NCI-H2227 (cell line): ENCODE measurements around the gene MYO1F.

ENCODE experiments used
- DNase-seq: peaks from one replicate; lab custom pipeline; 2025; ENCODE audit not compliant: unreplicated experiment; lab: John Stamatoyannopoulos, UW

The MYO1F gene

GRCh38 chr19:8499048-8499833 is 78.0 kb downstream of the MYO1F start:
- no peak for DNase-seq

- DNase-seq = no peak
Measured at GRCh38 chr19:8498295-8498694, 78.9 kb downstream of the MYO1F start.

GRCh38 chr19:8494158-8494557 is 83.1 kb downstream of the MYO1F start:
- DNase-seq = no peak

GRCh38 chr19:8491574-8491973 is 85.7 kb downstream of the MYO1F start:
- DNase-seq = no peak

DNA sequence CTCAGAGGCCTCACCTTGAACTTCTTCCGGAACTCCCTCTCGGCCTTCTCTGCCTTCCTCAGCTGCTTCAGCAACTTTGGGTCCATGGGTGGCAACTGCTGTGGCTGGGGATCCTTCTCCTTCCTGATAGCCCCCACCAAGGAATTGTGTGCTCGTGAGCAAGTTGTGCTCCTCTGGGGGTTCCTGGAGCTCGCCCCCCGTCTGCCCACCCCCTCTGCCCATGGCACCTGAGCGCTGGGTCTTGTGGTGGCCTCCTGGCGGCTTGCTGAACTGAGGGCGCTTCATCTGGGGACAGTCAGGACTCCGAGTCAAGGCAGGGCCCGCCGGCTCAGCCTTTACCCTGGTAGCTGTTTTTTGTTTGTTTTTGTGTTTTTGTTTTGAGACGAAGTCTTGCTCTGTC is 86.4 kb downstream of the MYO1F start:
- no peak for DNase-seq

DNA sequence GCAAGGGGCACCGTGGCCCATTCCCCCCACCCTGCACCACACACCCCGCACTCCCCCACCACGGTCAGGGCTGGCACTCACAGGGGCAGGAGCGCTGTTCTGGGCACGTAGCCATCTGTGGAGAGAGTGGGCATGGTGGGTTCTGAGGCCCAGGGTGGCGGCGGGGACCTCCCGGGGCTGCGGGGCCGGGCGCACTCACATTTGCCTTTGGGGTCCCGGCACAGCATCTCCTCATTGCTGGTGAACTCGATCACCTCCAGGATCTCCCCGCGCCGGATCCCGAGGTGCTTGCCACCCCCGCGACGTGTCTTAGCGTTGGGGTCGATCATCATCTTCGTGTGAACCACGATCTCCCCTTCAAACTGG is 86.9 kb downstream of the MYO1F start:
- no peak for DNase-seq

DNA sequence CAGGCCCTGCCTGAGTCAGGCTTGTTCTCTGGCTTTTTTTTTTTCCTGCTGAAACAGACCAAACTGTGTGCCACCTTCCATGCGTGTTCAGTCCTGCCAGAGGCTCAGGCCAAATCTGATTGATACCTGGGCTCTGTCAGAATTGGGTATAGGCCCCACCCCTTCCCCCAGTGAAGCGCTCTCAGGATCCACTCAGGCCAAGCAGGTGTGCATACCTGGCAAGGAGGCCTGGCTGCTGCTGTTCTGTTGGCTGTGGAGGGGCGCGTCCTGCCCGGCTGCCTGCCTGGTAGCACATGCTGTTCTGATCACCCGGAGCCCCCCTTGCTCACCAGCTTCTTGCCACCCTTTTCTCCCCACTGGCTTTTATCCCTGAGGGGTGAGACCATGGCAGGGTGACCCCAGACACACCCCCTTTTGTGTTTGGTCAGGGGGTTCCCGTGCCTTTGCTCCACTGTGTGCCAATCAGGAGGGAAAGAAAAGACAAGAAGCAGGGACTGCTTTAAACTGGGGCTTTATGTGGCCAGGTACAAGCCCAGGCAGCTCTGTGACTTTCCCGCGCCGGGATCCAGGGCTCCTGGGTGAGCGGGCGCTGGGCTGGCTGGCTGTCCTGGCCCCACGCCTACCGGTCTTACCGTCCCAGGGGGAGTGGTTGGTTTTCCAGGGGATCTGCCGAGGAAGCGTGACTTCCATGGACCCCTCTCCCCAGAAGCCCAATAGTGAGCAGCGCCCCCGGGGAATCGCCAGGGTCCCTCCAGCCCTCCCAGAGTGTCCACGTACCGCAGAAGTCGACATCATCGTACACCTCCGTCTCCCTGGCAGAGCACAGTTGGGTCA is 87.5 kb downstream of the MYO1F start:
- DNase-seq = no peak

- DNase-seq = no peak
Measured at GRCh38 chr19:8488365-8488764, 88.9 kb downstream of the MYO1F start.

- DNase-seq = no peak
Measured at GRCh38 chr19:8487137-8487851, 89.9 kb downstream of the MYO1F start.

GRCh38 chr19:8486661-8487136 is 90.5 kb downstream of the MYO1F start:
- DNase-seq = no peak

DNA sequence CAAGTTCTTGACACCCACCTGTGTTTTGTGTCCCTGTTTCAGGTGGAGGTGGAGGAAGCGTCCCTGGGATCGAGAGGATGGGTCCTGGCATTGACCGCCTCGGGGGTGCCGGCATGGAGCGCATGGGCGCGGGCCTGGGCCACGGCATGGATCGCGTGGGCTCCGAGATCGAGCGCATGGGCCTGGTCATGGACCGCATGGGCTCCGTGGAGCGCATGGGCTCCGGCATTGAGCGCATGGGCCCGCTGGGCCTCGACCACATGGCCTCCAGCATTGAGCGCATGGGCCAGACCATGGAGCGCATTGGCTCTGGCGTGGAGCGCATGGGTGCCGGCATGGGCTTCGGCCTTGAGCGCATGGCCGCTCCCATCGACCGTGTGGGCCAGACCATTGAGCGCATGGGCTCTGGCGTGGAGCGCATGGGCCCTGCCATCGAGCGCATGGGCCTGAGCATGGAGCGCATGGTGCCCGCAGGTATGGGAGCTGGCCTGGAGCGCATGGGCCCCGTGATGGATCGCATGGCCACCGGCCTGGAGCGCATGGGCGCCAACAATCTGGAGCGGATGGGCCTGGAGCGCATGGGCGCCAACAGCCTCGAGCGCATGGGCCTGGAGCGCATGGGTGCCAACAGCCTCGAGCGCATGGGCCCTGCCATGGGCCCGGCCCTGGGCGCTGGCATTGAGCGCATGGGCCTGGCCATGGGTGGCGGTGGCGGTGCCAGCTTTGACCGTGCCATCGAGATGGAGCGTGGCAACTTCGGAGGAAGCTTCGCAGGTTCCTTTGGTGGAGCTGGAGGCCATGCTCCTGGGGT is 91.5 kb downstream of the MYO1F start:
- DNase-seq = no peak

GRCh38 chr19:8484331-8484894 is 92.8 kb downstream of the MYO1F start:
- no peak for DNase-seq

GRCh38 chr19:8483165-8483564 is 94.1 kb downstream of the MYO1F start:
- no peak for DNase-seq

DNA sequence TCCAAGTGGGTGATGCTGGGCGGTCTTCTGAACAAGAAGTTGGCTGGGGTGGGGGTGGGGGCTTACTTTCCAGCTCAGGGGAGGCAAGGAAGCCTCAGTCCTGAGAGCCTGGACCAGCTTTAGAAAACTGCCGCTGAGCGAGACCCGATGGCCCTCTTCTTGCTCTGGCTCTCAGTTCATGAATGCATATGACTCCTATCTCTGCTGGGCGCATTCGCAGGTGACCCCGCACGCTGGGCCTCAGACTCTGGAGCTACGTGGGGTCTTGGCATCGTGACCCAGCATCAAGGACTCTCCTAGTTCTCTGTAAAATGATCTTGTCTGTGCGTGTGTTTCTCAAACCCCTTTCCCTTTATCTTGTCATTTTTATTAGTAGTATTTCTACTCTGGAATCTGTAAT is 94.5 kb downstream of the MYO1F start:
- no peak for DNase-seq

- no peak for DNase-seq
Measured at GRCh38 chr19:8481616-8482015, 95.6 kb downstream of the MYO1F start.

- DNase-seq = no peak
Measured at GRCh38 chr19:8481201-8481600, 96.0 kb downstream of the MYO1F start.

- no peak for DNase-seq
Measured at GRCh38 chr19:8478598-8478997, 98.6 kb downstream of the MYO1F start.

DNA sequence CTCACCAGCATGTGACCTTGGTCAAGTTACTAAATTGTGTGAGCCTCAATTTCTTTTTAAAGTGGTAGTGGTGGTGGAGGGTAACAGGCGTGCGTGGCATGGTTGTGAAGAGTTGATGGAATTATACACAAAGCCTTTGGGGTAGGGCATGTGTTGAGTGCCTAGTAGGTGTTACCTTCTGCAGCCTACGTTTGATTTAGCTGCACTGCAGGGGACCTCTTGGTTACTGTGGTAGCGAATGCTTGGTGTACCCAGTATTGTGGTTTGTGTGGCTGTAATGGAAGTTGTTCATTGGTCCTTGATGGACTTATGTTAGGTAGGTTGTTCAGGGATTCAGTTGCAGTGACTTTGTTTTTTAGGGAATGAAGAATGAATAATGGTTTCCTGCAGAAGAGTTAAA is 99.4 kb downstream of the MYO1F start:
- DNase-seq = no peak

- DNase-seq = no peak
Measured at GRCh38 chr19:8476524-8476923, 100.7 kb downstream of the MYO1F start.

DNA sequence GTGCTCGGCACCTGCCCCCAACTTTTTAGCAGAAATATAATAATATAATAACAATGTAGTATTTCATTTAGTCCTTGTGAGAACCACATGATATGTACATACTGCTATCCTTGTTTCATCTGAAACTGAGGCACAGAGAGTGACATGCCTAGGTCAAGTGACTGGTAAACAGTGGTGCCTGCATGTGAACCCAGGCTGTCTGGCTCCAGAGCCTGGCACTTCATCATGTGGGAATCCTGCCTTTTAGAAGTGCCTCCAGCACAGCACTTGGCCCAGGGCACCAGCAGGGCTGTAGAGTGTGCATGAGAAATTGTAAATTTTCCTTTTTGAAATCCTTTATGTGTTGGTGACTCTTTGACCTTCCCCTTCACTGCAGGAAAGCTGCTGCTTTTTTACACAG is 102.2 kb downstream of the MYO1F start:
- no peak for DNase-seq
